H1 (cell line): ENCODE measurements around the gene ACOT7. TPM values are rescaled to one million over a fixed set of nuclear protein-coding genes. Genes with fewer than 3 reads are reported as not detected.

Source experiments
- CEBPB ChIP-seq: IDR thresholded peaks from 2 replicates; pipeline ENCODE4 v1.6.1; 2012; ENCODE audit warnings: low read depth, low read length
- CHD1 ChIP-seq: IDR thresholded peaks from 2 replicates; pipeline ENCODE4 v1.6.1; 2012; ENCODE audit warnings: low read depth, low read length, improper control_type of control experiment
- EP300 ChIP-seq, 2 experiments: IDR thresholded peaks; 1 replicate in 1 of 2; 2 replicates in 1 of 2; pipeline ENCODE4 v1.6.1; 2011 to 2012; ENCODE audit warnings: low read depth in 2 of 2, low read length in 2 of 2, mild to moderate bottlenecking in 2 of 2, borderline replicate concordance in 1 of 2, inconsistent platforms in 1 of 2, moderate library complexity in 1 of 2
- HDAC6 ChIP-seq: IDR thresholded peaks from one replicate; pipeline ENCODE4 v1.7.1; 2012; ENCODE audit warnings: low read depth, mild to moderate bottlenecking, inconsistent platforms, low read length, moderate library complexity
- POLR2AphosphoS5 ChIP-seq: IDR thresholded peaks from 2 replicates; pipeline ENCODE4 v1.6.1; 2011; ENCODE audit warnings: low read depth, low read length
- RNF2 ChIP-seq: fragments of 200-900, 300-1000 bp; sonication (generic); IDR thresholded peaks from 2 replicates; pipeline ENCODE4 v1.7.1; 2016; ENCODE audit warnings: borderline replicate concordance, low read depth, mild to moderate bottlenecking, antibody characterized with exemption, low read length; ENCODE audit not compliant: poor library complexity, severe bottlenecking; ENCODE audit errors: missing control alignments
- SP4 ChIP-seq: IDR thresholded peaks from 2 replicates; pipeline ENCODE4 v1.6.1; 2012; ENCODE audit warnings: low read length, inconsistent platforms
- SRF ChIP-seq: IDR thresholded peaks from 2 replicates; pipeline ENCODE4 v1.6.1; 2011; ENCODE audit warnings: mild to moderate bottlenecking, low read depth, low read length, moderate library complexity
- SUZ12 ChIP-seq: fragments of 200-600 bp; sonication (generic); IDR thresholded peaks from 2 replicates; pipeline ENCODE4 v1.6.1; 2012; ENCODE audit warnings: mild to moderate bottlenecking, inconsistent platforms, low read length, moderate library complexity, mixed read lengths
- polyA plus RNA-seq, 7 experiments: library from polyadenylated mRNA; depleted of rRNA in 3 of 7; stranded (reverse) in 5 of 7; unstranded in 2 of 7; fragments of >200 nt in 5 of 7; fragments of 200-250 nt in 2 of 7; gene quantifications; 1 replicate in 5 of 7; 2 replicates in 1 of 7; 4 replicates in 1 of 7; pipeline versions ENCODE4 v1.2.1 to v1.2.3, GENCODE V29; 2011 to 2013; ENCODE audit warnings: missing spikeins in 2 of 7, mixed read lengths in 2 of 7
- total RNA-seq: library from RNA; stranded (reverse); fragmentation: NEBNext Ultra II Directional; extraction: Animal tissue kit (Norgen Biotek cat#: 25700); gene quantifications from 2 replicates; pipeline ENCODE4 v1.2.1, GENCODE V29; 2021
- TF ChIP-seq, protein P1 (sequence below): fragments of 300-600 bp; sonication (generic); IDR thresholded peaks from 2 replicates; pipeline ENCODE4 v1.7.1; 2012; ENCODE audit warnings: low read length, moderate library complexity, mild to moderate bottlenecking, inconsistent platforms; ENCODE audit not compliant: insufficient replicate concordance
- TF ChIP-seq, protein P2 (sequence below): IDR thresholded peaks from 2 replicates; pipeline ENCODE4 v1.6.1; 2012; ENCODE audit warnings: inconsistent platforms

Gene ACOT7
- total and polyA plus RNA-seq, 2 of the 8 experiments (the other 6 are each of a cell fraction or from before 2014, with no cell fraction given), result 151 to 214 TPM

DNA sequence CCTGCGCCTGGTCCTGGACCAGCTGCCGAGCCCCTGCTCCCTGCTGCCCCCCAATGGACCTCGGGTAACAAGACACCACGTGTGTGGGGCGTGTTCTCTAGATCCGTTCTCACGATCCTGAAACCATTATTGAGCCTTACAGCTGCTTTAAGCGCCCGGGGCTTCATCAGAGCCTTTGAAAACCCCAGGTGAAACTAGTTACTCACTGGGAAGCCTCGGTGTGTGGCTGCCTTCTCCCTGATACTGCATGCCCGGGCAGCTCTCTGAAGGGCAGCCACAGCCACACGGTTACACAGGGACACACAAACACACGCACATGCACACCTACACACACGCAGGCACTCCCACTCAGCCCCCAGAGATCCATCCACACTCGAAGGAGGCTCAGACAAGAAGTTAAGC, 20.9 kb upstream of the ACOT7 start (continued):
- TF ChIP-seq, protein P1, sequence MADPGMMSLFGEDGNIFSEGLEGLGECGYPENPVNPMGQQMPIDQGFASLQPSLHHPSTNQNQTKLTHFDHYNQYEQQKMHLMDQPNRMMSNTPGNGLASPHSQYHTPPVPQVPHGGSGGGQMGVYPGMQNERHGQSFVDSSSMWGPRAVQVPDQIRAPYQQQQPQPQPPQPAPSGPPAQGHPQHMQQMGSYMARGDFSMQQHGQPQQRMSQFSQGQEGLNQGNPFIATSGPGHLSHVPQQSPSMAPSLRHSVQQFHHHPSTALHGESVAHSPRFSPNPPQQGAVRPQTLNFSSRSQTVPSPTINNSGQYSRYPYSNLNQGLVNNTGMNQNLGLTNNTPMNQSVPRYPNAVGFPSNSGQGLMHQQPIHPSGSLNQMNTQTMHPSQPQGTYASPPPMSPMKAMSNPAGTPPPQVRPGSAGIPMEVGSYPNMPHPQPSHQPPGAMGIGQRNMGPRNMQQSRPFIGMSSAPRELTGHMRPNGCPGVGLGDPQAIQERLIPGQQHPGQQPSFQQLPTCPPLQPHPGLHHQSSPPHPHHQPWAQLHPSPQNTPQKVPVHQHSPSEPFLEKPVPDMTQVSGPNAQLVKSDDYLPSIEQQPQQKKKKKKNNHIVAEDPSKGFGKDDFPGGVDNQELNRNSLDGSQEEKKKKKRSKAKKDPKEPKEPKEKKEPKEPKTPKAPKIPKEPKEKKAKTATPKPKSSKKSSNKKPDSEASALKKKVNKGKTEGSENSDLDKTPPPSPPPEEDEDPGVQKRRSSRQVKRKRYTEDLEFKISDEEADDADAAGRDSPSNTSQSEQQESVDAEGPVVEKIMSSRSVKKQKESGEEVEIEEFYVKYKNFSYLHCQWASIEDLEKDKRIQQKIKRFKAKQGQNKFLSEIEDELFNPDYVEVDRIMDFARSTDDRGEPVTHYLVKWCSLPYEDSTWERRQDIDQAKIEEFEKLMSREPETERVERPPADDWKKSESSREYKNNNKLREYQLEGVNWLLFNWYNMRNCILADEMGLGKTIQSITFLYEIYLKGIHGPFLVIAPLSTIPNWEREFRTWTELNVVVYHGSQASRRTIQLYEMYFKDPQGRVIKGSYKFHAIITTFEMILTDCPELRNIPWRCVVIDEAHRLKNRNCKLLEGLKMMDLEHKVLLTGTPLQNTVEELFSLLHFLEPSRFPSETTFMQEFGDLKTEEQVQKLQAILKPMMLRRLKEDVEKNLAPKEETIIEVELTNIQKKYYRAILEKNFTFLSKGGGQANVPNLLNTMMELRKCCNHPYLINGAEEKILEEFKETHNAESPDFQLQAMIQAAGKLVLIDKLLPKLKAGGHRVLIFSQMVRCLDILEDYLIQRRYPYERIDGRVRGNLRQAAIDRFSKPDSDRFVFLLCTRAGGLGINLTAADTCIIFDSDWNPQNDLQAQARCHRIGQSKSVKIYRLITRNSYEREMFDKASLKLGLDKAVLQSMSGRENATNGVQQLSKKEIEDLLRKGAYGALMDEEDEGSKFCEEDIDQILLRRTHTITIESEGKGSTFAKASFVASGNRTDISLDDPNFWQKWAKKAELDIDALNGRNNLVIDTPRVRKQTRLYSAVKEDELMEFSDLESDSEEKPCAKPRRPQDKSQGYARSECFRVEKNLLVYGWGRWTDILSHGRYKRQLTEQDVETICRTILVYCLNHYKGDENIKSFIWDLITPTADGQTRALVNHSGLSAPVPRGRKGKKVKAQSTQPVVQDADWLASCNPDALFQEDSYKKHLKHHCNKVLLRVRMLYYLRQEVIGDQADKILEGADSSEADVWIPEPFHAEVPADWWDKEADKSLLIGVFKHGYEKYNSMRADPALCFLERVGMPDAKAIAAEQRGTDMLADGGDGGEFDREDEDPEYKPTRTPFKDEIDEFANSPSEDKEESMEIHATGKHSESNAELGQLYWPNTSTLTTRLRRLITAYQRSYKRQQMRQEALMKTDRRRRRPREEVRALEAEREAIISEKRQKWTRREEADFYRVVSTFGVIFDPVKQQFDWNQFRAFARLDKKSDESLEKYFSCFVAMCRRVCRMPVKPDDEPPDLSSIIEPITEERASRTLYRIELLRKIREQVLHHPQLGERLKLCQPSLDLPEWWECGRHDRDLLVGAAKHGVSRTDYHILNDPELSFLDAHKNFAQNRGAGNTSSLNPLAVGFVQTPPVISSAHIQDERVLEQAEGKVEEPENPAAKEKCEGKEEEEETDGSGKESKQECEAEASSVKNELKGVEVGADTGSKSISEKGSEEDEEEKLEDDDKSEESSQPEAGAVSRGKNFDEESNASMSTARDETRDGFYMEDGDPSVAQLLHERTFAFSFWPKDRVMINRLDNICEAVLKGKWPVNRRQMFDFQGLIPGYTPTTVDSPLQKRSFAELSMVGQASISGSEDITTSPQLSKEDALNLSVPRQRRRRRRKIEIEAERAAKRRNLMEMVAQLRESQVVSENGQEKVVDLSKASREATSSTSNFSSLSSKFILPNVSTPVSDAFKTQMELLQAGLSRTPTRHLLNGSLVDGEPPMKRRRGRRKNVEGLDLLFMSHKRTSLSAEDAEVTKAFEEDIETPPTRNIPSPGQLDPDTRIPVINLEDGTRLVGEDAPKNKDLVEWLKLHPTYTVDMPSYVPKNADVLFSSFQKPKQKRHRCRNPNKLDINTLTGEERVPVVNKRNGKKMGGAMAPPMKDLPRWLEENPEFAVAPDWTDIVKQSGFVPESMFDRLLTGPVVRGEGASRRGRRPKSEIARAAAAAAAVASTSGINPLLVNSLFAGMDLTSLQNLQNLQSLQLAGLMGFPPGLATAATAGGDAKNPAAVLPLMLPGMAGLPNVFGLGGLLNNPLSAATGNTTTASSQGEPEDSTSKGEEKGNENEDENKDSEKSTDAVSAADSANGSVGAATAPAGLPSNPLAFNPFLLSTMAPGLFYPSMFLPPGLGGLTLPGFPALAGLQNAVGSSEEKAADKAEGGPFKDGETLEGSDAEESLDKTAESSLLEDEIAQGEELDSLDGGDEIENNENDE, result no peak
- no peak for TF ChIP-seq CHD1
- no peak for TF ChIP-seq SUZ12
- no peak for TF ChIP-seq SP4
- TF ChIP-seq SRF, result no peak
- TF ChIP-seq, protein P2, sequence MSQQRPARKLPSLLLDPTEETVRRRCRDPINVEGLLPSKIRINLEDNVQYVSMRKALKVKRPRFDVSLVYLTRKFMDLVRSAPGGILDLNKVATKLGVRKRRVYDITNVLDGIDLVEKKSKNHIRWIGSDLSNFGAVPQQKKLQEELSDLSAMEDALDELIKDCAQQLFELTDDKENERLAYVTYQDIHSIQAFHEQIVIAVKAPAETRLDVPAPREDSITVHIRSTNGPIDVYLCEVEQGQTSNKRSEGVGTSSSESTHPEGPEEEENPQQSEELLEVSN, result peak; percentile 74
- TF ChIP-seq HDAC6, result no peak
- TF ChIP-seq POLR2AphosphoS5, result no peak
- TF ChIP-seq EP300 (IDR thresholded peaks at IDR 0.05; ENCODE audit: borderline replicate concordance in 1 of 2, low read depth in 2 of 2, low read length in 2 of 2), result peak in 1 of 2 experiments; percentile 72; a peak in 1 of 3 replicates
- TF ChIP-seq CEBPB, result no peak
- TF ChIP-seq RNF2, result no peak
